Measurements from ENCODE around the gene RHOB. TPM values are rescaled to one million over a fixed set of nuclear protein-coding genes. Genes with fewer than 3 reads are reported as not detected.

Gene RHOB
- total RNA-seq, 1 donor from 2014 or later = 16.1 TPM

GRCh38 chr2:20454036-20454981 is 7.4 kb downstream of the RHOB start:
- Mint-ChIP-seq H3K27me3 (ENCODE audit: insufficient read depth, low read depth) (peaks cover 13% of the 10 kb centered on the region), H3K9me3 (peaks cover 2% of the 10 kb centered on the region), H3K36me3 (peaks cover 2% of the 10 kb centered on the region), H3K4me1 (peaks cover 29% of the 10 kb centered on the region), H3K27ac (no peak overlapping the region), H3K4me3 (no peak overlapping the region)
- no peak overlapping the region for H3K27ac ChIP-seq
- no peak overlapping the region for H3K4me3 ChIP-seq
- H3F3A ChIP-seq (ENCODE audit: low read depth) = peaks cover 5% of the 10 kb centered on the region
- TF ChIP-seq EZH2 (IDR thresholded peaks at IDR 0.05) = no peak
- no peak for TF ChIP-seq CTCF (IDR thresholded peaks at IDR 0.05)
- TF ChIP-seq EZH2phosphoT487 (IDR thresholded peaks at IDR 0.05) = no peak
- H3K36me3 ChIP-seq = no peaks in the 10 kb centered on the region
- no peaks in the 10 kb centered on the region for H3K9me3 ChIP-seq (ENCODE audit: low read depth)
- H4K20me1 ChIP-seq (ENCODE audit: low read depth) = peaks cover 16% of the 10 kb centered on the region
- H3K9ac ChIP-seq = no peak overlapping the region
- H3K79me2 ChIP-seq (ENCODE audit: low read depth) = no peaks in the 10 kb centered on the region
- peaks cover 16% of the 10 kb centered on the region for H3K4me1 ChIP-seq
- H3K4me2 ChIP-seq = no peak overlapping the region
- peaks cover 55% of the 10 kb centered on the region for H3K27me3 ChIP-seq
- no peak overlapping the region for H2AFZ ChIP-seq (replicated peaks)
- no peak for DNase-seq (ENCODE audit: low spot score)

- H4K20me1 ChIP-seq (ENCODE audit: low read depth) = peaks cover 8% of the 10 kb centered on the region
- H3K27me3 ChIP-seq = peaks cover 47% of the 10 kb centered on the region
- no peaks in the 10 kb centered on the region for H3K36me3 ChIP-seq
- H3K4me3 ChIP-seq = no peak overlapping the region
- H2AFZ ChIP-seq (replicated peaks) = no peak overlapping the region
- Mint-ChIP-seq H3K36me3 (peaks cover 3% of the 10 kb centered on the region), H3K4me3 (no peak overlapping the region), H3K4me1 (peaks cover 27% of the 10 kb centered on the region), H3K27ac (no peak overlapping the region), H3K9me3 (peaks cover 7% of the 10 kb centered on the region), H3K27me3 (ENCODE audit: insufficient read depth, low read depth) (peaks cover 12% of the 10 kb centered on the region)
- DNase-seq (ENCODE audit: low spot score) = no peak
- H3K4me2 ChIP-seq = no peak overlapping the region
- TF ChIP-seq EZH2 (IDR thresholded peaks at IDR 0.05) (no peak), CTCF (IDR thresholded peaks at IDR 0.05) (no peak), EZH2phosphoT487 (IDR thresholded peaks at IDR 0.05) (no peak)
- peaks cover 11% of the 10 kb centered on the region for H3K4me1 ChIP-seq
- no peak overlapping the region for H3K27ac ChIP-seq
- no peaks in the 10 kb centered on the region for H3K9me3 ChIP-seq (ENCODE audit: low read depth)
- H3F3A ChIP-seq (ENCODE audit: low read depth) = peaks cover 5% of the 10 kb centered on the region
- H3K79me2 ChIP-seq (ENCODE audit: low read depth) = no peaks in the 10 kb centered on the region
- no peak overlapping the region for H3K9ac ChIP-seq
These were observed 8.3 kb downstream of the RHOB start for GRCh38 chr2:20455076-20455587.

GRCh38 chr2:20456116-20456571 is 9.3 kb downstream of the RHOB start:
- Histone ChIP-seq H3K27ac (no peak overlapping the region), H3F3A (ENCODE audit: low read depth) (no peaks in the 10 kb centered on the region), H3K9me3 (ENCODE audit: low read depth) (no peaks in the 10 kb centered on the region), H2AFZ (replicated peaks) (no peak overlapping the region), H4K20me1 (ENCODE audit: low read depth) (no peaks in the 10 kb centered on the region), H3K4me1 (peaks cover 2% of the 10 kb centered on the region), H3K9ac (no peak overlapping the region), H3K4me3 (no peak overlapping the region), H3K36me3 (no peaks in the 10 kb centered on the region), H3K79me2 (ENCODE audit: low read depth) (no peaks in the 10 kb centered on the region), H3K27me3 (peaks cover 37% of the 10 kb centered on the region), H3K4me2 (no peak overlapping the region)
- Mint-ChIP-seq H3K27me3 (ENCODE audit: insufficient read depth, low read depth) (peaks cover 13% of the 10 kb centered on the region), H3K9me3 (peaks cover 17% of the 10 kb centered on the region), H3K27ac (no peak overlapping the region), H3K4me1 (peaks cover 17% of the 10 kb centered on the region), H3K4me3 (no peak overlapping the region), H3K36me3 (peaks cover 5% of the 10 kb centered on the region)
- TF ChIP-seq EZH2phosphoT487 (IDR thresholded peaks at IDR 0.05) = no peak
- TF ChIP-seq EZH2 (IDR thresholded peaks at IDR 0.05) = no peak
- no peak for TF ChIP-seq CTCF (IDR thresholded peaks at IDR 0.05)
- DNase-seq (ENCODE audit: low spot score) = no peak
